Natural killer cell (primary cell): ENCODE measurements around the gene PAPSS2. TPM values are rescaled to one million over a fixed set of nuclear protein-coding genes. Genes with fewer than 3 reads are reported as not detected.

Experiments used
- ATAC-seq, 3 donors: fragments of 150-1000 bp in 2 of 3; fragments of 200-7000 bp in 1 of 3; cut with Tn5 transposase; 1 replicate in 1 of 3; 2 replicates in 2 of 3; pipeline ENCODE4 v1.10.0; 2021; ENCODE audit warnings: mild to moderate bottlenecking in 2 of 3, moderate library complexity in 2 of 3
- DNase-seq, 2 donors: peaks; one replicate each; pipeline versions ENCODE4 v3.0.0 to v3.0.0-alpha.2; 2013 to 2021; ENCODE audit warnings: mixed read lengths in 1 of 2
- H3K27ac ChIP-seq: one replicate; pipeline ENCODE4 v1.5.1; 2013; ENCODE audit warnings: mild to moderate bottlenecking, low read length
- H3K27me3 ChIP-seq: one replicate; pipeline ENCODE4 v1.6.1; 2013; ENCODE audit warnings: low read length; ENCODE audit not compliant: control insufficient read depth, insufficient read depth
- H3K36me3 ChIP-seq: one replicate; pipeline ENCODE4 v1.6.1; 2013; ENCODE audit warnings: low read length; ENCODE audit not compliant: control insufficient read depth, insufficient read depth
- H3K4me1 ChIP-seq: one replicate; pipeline ENCODE4 v1.6.1; 2013; ENCODE audit warnings: low read length; ENCODE audit not compliant: control insufficient read depth, insufficient read depth
- H3K4me3 ChIP-seq: one replicate; pipeline ENCODE4 v1.5.1; 2013; ENCODE audit warnings: low read length
- H3K9me3 ChIP-seq: one replicate; pipeline ENCODE4 v1.6.1; 2013; ENCODE audit warnings: low read length; ENCODE audit not compliant: control insufficient read depth, insufficient read depth
- H3K27ac Mint-ChIP-seq, 2 donors: one replicate each; pipeline ENCODE4 v1.8.0; 2022; ENCODE audit warnings: mild to moderate bottlenecking in 2 of 2, mixed read lengths in 2 of 2, moderate library complexity in 1 of 2
- H3K27me3 Mint-ChIP-seq, 2 donors: one replicate each; pipeline ENCODE4 v1.8.0; 2022; ENCODE audit warnings: low read depth in 2 of 2, mixed read lengths in 2 of 2
- H3K36me3 Mint-ChIP-seq: one replicate; pipeline ENCODE4 v1.8.0; 2022; ENCODE audit warnings: mixed read lengths
- H3K4me1 Mint-ChIP-seq, 2 donors: one replicate each; pipeline ENCODE4 v1.8.0; 2022; ENCODE audit warnings: mixed read lengths in 2 of 2
- H3K4me3 Mint-ChIP-seq: one replicate; pipeline ENCODE4 v1.8.0; 2022; ENCODE audit warnings: mild to moderate bottlenecking, moderate library complexity, mixed read lengths
- H3K9me3 Mint-ChIP-seq, 2 donors: one replicate each; pipeline ENCODE4 v1.8.0; 2022; ENCODE audit warnings: mixed read lengths in 2 of 2
- CTCF ChIP-seq: fragments of 200-600 bp; IDR thresholded peaks from one replicate; pipeline ENCODE4 v1.8.0; 2022; ENCODE audit warnings: antibody characterized with exemption
- WGBS: methylation state at CpG from one replicate; pipeline ENCODE4 v1.1.7; 2013; ENCODE audit warnings: missing lambda C conversion rate; ENCODE audit not compliant: insufficient coverage; 5-methylcytosine and 5-hydroxymethylcytosine counted together
- intact Hi-C: fragments of 100-400 bp; cut with micrococcal nuclease; formaldehyde crosslinking; loops from one replicate; pipeline ENCODE4 v1.14.2; 2022
- total RNA-seq, 4 donors: library from RNA; stranded (reverse); fragments of 120-200 nt in 1 of 4; gene quantifications; one replicate each; pipeline versions ENCODE4 v1.2.3 to v1.2.4, GENCODE V29; 2013 to 2022

Gene PAPSS2
- total RNA-seq, 3 donors from 2014 or later (not counting 1 experiment from before 2014, with no cell fraction given): 0.13 to 1.1 TPM; not detected in 1

- intact Hi-C loops: no loop called here
These were observed 23.7 kb downstream of the PAPSS2 start for GRCh38 chr10:87683356-87683755.

GRCh38 chr10:87684001-87684638, 24.4 kb downstream of the PAPSS2 start:
- no peak overlapping the region for H3K27ac Mint-ChIP-seq
- H3K36me3 ChIP-seq: no peaks in the 10 kb centered on the region
- DNase-seq: no peak
- H3K4me1 ChIP-seq: no peaks in the 10 kb centered on the region
- no peaks in the 10 kb centered on the region for H3K4me1 Mint-ChIP-seq
- no peaks in the 10 kb centered on the region for H3K9me3 Mint-ChIP-seq
- H3K4me3 Mint-ChIP-seq: no peak overlapping the region
- H3K36me3 Mint-ChIP-seq: no peaks in the 10 kb centered on the region
- peaks cover under 1 to 5% of the 10 kb centered on the region in 2 donors for H3K27me3 Mint-ChIP-seq
- TF ChIP-seq CTCF: no peak
- no peaks in the 10 kb centered on the region for H3K27me3 ChIP-seq
- intact Hi-C loops: no loop called here
- H3K4me3 ChIP-seq: no peak overlapping the region
- WGBS: 86% methylated on average over 5 of the region's 7 CpGs
- H3K27ac ChIP-seq: no peak overlapping the region
- H3K9me3 ChIP-seq: no peaks in the 10 kb centered on the region
- no peak for ATAC-seq

More at GRCh38 chr10:87683356-87683755, 23.7 kb downstream of the PAPSS2 start:
- Mint-ChIP-seq H3K27me3 (peaks cover 5 to 8% of the 10 kb centered on the region in 2 donors), H3K36me3 (no peaks in the 10 kb centered on the region), H3K4me1 (no peaks in the 10 kb centered on the region), H3K27ac (no peak overlapping the region), H3K9me3 (no peaks in the 10 kb centered on the region), H3K4me3 (no peak overlapping the region)
- H3K9me3 ChIP-seq: no peaks in the 10 kb centered on the region
- ATAC-seq (no peak), DNase-seq (no peak)
- no peak overlapping the region for H3K27ac ChIP-seq
- no peak overlapping the region for H3K4me3 ChIP-seq
- no peak for TF ChIP-seq CTCF
- H3K36me3 ChIP-seq: no peaks in the 10 kb centered on the region
- 90% methylated on average over 4 of the region's 4 CpGs for WGBS
- no peaks in the 10 kb centered on the region for H3K4me1 ChIP-seq
- H3K27me3 ChIP-seq: no peaks in the 10 kb centered on the region

DNA sequence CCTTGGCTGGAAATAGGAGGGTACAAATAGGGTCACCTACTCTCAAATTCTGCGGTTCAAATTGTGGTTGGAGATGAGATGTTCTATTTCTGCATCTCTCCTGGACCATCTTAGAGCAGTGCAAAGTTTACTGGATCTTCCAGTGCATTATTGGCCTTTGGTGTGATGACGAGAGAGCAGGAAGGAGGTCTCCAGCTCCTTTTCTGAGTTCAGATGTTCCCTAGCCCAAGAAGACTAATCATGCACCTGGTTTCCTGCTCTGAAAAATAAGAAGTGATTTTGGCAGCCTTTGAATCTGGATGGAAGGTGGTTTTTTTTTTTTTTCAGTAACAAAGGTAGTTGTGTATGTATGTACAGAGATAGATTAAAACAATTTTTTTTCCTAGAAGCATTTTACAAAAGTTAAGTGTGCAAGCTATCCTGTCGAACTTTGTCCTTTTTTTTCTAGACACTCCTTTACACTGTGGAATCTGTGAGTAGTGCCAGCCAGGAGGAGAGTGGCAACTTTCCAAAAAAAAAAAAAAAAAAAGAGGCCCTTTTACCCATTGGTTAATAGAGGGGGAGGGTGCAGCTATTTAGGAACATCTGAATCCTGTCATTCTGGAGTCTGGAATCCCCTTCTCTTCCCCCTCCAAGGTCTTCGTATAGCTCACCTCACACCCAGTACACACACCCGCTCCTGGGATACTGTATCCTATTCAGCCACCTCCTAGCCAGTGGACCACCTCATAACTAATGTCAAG, 26.3 kb downstream of the PAPSS2 start:
- Mint-ChIP-seq H3K4me1 (no peaks in the 10 kb centered on the region), H3K36me3 (no peaks in the 10 kb centered on the region), H3K4me3 (no peak overlapping the region), H3K27me3 (peaks cover 0 to 2% of the 10 kb centered on the region in 2 donors), H3K9me3 (no peaks in the 10 kb centered on the region), H3K27ac (no peak overlapping the region)
- ATAC-seq: no peak
- no peaks in the 10 kb centered on the region for H3K36me3 ChIP-seq
- no peak for DNase-seq
- H3K27ac ChIP-seq: no peak overlapping the region
- no peak overlapping the region for H3K4me3 ChIP-seq
- H3K4me1 ChIP-seq: no peaks in the 10 kb centered on the region
- H3K9me3 ChIP-seq: no peaks in the 10 kb centered on the region
- intact Hi-C loops: no loop called here
- no peak for TF ChIP-seq CTCF
- WGBS: 93% methylated on average over 4 of the region's 5 CpGs
- H3K27me3 ChIP-seq: no peaks in the 10 kb centered on the region
